ENCODE results near the gene PI4KA.
"Not testable (repeated sequence)": the region's sequence is repeated elsewhere in the genome, so short reads cannot be mapped to it uniquely, and the experiment has no call there.

The PI4KA gene

GRCh38 chr22:20744456-20744855 lies 114.2 kb downstream of the PI4KA start:
- no peak for DNase-seq

- no peak for DNase-seq
These were observed 115.8 kb downstream of the PI4KA start for GRCh38 chr22:20742764-20743163.

- no peak for DNase-seq
These were observed 116.7 kb downstream of the PI4KA start for GRCh38 chr22:20741634-20742581.

GRCh38 chr22:20741008-20741633 lies 117.5 kb downstream of the PI4KA start:
- no peak for DNase-seq

- no peak for DNase-seq
These were observed 118.2 kb downstream of the PI4KA start for GRCh38 chr22:20740222-20740951.

- DNase-seq = no peak
These were observed 120.1 kb downstream of the PI4KA start for GRCh38 chr22:20738394-20739089.

GRCh38 chr22:20736891-20737290 lies 121.7 kb downstream of the PI4KA start:
- DNase-seq = not testable (repeated sequence)

GRCh38 chr22:20735356-20736162 lies 123.1 kb downstream of the PI4KA start:
- not testable (repeated sequence) for DNase-seq

GRCh38 chr22:20732431-20732830 lies 126.2 kb downstream of the PI4KA start:
- not testable (repeated sequence) for DNase-seq

- no peak for DNase-seq
These were observed 129.4 kb downstream of the PI4KA start for GRCh38 chr22:20729194-20729593.

- no peak for DNase-seq
These were observed 130.0 kb downstream of the PI4KA start for GRCh38 chr22:20728523-20729190.

GRCh38 chr22:20727118-20728015 lies 131.2 kb downstream of the PI4KA start:
- DNase-seq = no peak

- DNase-seq = no peak
These were observed 132.5 kb downstream of the PI4KA start for GRCh38 chr22:20725987-20726558.

- DNase-seq = no peak
These were observed 133.7 kb downstream of the PI4KA start for GRCh38 chr22:20724676-20725454.

GRCh38 chr22:20721409-20722218 lies 137.0 kb downstream of the PI4KA start:
- DNase-seq = no peak

GRCh38 chr22:20720692-20721408 lies 137.8 kb downstream of the PI4KA start:
- DNase-seq = no peak

GRCh38 chr22:20718727-20719126 lies 139.9 kb downstream of the PI4KA start:
- not testable (repeated sequence) for DNase-seq

Measured in femur (tissue), 1 donor.